ENCODE measurements around the gene SELENOV. TPM values are rescaled to one million over a fixed set of nuclear protein-coding genes. Genes with fewer than 3 reads are reported as not detected.

SELENOV gene, protein sequence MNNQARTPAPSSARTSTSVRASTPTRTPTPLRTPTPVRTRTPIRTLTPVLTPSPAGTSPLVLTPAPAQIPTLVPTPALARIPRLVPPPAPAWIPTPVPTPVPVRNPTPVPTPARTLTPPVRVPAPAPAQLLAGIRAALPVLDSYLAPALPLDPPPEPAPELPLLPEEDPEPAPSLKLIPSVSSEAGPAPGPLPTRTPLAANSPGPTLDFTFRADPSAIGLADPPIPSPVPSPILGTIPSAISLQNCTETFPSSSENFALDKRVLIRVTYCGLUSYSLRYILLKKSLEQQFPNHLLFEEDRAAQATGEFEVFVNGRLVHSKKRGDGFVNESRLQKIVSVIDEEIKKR
- total RNA-seq (2022; extraction: Qiagen RNA extraction) = 0.05 TPM in 1 of 5 replicates, not detected in the others

DNA sequence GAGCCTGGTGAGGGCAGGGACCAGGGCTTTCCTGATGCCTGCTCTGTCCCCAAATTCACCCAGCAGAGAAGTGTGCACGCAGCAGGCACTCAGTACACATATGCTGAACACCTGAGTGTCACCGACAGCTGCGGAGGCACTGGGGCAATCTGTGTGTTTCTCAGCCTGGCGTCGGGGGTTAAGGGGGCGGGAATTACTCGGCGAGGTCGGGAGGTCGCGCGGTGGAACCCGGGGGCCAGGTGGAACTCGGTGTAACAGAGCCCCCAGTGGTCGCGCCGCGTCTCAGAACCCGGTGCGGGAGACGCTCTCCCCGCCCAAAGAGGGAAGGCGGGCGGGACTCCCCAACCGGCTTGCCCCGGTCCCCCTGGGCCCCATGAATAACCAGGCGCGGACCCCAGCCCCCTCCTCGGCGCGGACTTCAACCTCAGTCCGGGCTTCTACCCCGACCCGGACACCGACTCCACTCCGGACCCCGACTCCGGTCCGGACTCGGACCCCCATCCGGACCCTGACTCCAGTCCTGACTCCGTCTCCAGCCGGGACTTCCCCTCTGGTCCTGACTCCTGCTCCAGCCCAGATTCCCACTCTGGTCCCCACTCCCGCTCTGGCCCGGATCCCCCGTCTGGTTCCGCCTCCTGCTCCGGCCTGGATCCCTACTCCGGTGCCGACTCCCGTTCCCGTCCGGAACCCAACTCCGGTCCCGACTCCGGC lies at the start of gene SELENOV:
TSS of gene SELENOV (plus strand) at position 300 of the 711 bp plus-strand sequence. CDS start at position 374, 74 bp downstream.

DNA sequence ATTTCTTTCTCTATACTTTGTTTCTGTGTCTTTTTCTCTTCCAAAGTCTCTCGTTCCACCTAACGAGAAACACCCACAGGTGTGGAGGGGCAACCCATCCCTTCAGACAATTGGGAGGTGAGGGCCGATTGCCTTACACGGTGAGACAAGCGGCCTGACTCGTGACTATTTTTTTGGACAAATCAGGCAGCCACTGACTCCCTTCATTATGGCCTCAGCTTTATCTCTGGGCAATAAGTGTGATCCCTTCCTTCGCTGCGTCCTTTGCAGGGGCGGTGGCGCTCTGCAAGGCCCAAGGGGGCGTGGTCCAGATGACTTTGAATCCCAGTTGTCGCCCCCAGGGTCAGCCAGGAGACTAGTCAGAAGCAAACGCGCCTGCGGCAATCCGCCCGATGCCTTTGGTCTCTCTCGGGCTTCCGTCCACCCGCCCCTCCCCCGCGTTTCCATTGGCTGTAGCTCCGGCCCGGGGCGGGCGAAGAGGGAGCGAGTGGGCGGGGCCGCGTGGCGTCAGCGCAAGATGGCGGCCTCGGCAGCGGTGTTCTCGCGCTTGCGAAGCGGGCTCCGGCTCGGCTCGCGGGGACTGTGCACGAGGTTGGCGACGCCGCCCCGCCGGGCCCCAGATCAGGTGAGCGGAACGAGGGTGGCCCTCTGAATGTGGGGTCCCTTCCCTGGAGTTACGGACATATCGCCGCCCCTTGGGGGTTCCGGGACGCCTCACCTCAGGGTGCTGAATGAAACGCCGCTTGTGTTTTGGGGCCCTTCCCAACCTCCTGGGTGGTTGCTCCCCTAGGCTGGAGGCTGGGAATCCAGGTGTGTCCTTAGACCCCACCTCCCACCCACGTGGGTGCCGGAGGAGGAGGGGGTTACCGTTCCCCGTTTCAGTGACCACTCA lies 34.4 kb upstream of the SELENOV start, which contains the start of gene TIMM50:
TSS of gene TIMM50 (plus strand) at position 502 of the 892 bp plus-strand sequence. CDS start at position 518, 16 bp downstream.

DNA sequence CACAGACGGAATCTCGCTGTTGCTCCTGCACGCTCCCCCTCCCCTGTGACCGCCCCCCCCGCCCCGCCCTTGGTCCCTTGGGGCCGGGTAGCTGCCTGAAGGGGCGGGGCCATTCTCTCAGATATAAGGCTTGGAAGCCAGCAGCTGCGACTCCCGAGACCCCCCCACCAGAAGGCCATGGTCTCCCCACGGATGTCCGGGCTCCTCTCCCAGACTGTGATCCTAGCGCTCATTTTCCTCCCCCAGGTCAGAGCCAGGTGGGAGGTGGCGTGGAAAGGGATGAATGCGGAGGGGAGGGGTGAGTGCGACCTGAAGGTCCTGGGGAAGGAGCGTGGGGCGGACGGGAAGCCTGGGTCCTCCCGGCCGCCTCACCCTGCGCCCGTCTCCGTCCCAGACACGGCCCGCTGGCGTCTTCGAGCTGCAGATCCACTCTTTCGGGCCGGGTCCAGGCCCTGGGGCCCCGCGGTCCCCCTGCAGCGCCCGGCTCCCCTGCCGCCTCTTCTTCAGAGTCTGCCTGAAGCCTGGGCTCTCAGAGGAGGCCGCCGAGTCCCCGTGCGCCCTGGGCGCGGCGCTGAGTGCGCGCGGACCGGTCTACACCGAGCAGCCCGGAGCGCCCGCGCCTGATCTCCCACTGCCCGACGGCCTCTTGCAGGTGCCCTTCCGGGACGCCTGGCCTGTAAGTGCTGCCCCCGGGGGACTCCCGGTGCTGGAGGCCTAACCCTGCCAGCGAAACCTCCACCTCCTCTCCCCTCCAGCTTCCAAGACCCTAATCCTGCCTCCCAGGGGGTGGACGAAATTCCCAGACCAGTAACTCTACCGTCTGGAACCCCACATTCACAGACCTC lies 15.9 kb upstream of the SELENOV start, which contains the start of gene DLL3:
TSS of gene DLL3 (plus strand) at position 150 of the 845 bp plus-strand sequence. CDS start at position 178, 28 bp downstream.

DNA sequence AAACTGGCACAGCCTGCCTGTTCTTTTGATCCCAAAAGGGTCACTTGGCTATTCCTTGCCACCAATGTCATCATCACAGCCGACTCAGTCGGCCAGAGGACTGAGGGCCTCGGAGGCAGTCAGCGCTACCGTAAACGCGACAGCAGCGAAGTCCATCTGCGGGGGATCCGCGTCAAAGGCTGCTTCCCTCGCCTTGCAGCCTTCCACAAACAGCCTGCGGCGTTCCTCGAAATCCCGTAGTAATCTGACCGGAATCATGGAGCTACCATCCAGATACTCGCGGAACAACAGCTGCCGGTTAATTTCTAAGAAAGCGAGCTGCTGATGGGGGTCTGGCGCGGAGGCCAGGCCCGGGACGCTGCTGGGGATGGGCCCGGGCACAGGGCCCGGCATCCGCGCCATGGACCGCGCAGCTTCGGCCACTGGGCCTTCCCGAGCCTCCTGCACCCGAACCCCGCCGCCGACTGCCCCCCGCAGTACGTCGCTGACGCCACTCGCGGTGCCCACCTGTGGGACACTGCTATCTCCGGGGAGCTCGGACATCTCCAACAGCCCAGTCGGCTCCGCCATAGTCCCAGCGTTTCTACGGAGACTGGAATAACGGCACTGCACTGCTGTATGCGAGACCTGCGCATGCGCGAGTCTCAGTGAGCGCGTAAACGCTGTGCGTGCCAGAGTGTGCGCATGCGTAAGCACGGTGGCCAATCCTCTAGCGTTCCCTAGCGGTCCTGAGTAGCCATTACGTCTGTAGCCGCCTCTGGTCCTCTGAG lies 17.5 kb downstream of the SELENOV start, which contains the start of gene EID2B:
TSS of gene EID2B (minus strand) at position 620 of the 770 bp plus-strand sequence. CDS start at position 570, 50 bp downstream.

DNA sequence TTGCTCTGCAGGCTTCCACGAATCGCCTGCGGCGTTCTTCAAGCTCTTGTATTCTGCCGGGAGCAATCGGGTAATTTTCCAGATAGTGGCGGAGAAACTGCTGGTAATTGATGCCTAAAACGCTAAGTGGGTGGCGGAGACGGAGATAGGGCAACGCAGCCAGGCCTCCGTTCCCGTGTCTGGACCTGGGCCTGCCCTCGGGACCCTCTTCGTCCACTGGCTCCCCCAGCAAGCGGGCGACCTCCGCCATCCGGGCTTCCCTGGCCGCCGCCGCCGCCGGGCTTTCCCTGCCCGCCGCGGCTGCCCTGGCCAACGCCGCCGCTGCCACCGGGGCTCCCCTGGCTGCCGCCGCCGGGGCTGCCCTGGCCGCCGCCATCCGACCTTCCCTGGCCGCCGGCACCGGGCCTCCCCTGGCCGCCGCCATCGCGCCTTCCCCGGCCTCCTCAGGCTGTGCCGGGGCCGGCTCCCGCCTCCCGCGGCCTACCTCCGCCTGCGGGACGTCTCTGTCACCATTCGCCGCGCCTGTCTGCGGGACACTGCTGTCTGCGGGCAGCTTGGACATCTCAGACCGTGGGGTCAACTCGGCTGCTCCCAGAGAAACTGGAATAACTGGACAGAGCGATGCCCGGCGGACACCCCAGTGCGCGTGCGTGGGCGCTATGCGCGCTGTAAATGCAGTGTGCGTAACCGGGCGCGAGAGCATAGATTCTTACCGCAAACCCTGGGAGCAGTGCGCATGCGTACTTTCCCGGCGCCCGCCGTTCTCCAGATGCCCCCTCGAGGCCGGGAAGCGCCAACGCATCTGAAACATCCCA lies 24.8 kb downstream of the SELENOV start, which contains the start of gene EID2:
TSS of gene EID2 (minus strand) at position 644 of the 815 bp plus-strand sequence. CDS start at position 562, 82 bp downstream.

Other genes starting within 250 kb of the SELENOV start
- not detected in 5 replicates for gene IFNL2, start 246.7 kb upstream of the SELENOV start, total RNA-seq (2022; extraction: Qiagen RNA extraction)
- gene IFNL1, start 218.7 kb upstream of the SELENOV start, total RNA-seq (2022; extraction: Qiagen RNA extraction) = 0.16 to 0.26 TPM in 2 of 5 replicates, not detected in the others
- gene LRFN1, start 194.3 kb upstream of the SELENOV start, total RNA-seq (2022; extraction: Qiagen RNA extraction) = 6.3 to 10.8 TPM (median 9.6 TPM) in 5 replicates
- 0.31 TPM in 1 of 5 replicates, not detected in the others for gene GMFG, start 179.1 kb upstream of the SELENOV start, total RNA-seq (2022; extraction: Qiagen RNA extraction)
- gene SAMD4B, start 172.7 kb upstream of the SELENOV start, total RNA-seq (2022; extraction: Qiagen RNA extraction) = 101 to 193 TPM (median 189 TPM) in 5 replicates
- gene PAF1, start 124.0 kb upstream of the SELENOV start, total RNA-seq (2022; extraction: Qiagen RNA extraction) = 70.3 to 88.0 TPM (median 86.0 TPM) in 5 replicates
- gene MED29, start 123.8 kb upstream of the SELENOV start, total RNA-seq (2022; extraction: Qiagen RNA extraction) = 66.9 to 81.5 TPM (median 79.2 TPM) in 5 replicates
- 195 to 324 TPM (median 282 TPM) in 5 replicates for gene ZFP36, start 108.3 kb upstream of the SELENOV start, total RNA-seq (2022; extraction: Qiagen RNA extraction)
- gene PLEKHG2, start 102.5 kb upstream of the SELENOV start, total RNA-seq (2022; extraction: Qiagen RNA extraction) = 60.4 to 147 TPM (median 118 TPM) in 5 replicates
- gene RPS16, start 79.2 kb upstream of the SELENOV start, total RNA-seq (2022; extraction: Qiagen RNA extraction) = 6,292 to 6,945 TPM (median 6,439 TPM) in 5 replicates
- 141 to 199 TPM (median 189 TPM) in 5 replicates for gene SUPT5H, start 69.6 kb upstream of the SELENOV start, total RNA-seq (2022; extraction: Qiagen RNA extraction)
- gene TIMM50, start 34.3 kb upstream of the SELENOV start, total RNA-seq (2022; extraction: Qiagen RNA extraction) = 175 to 234 TPM (median 221 TPM) in 5 replicates
- gene DLL3, start 16.2 kb upstream of the SELENOV start, total RNA-seq (2022; extraction: Qiagen RNA extraction) = 7.2 to 9.6 TPM (median 9.0 TPM) in 5 replicates
- gene EID2B, start 17.7 kb downstream of the SELENOV start, total RNA-seq (2022; extraction: Qiagen RNA extraction) = 5.8 to 7.8 TPM (median 7.2 TPM) in 5 replicates
- gene EID2, start 25.0 kb downstream of the SELENOV start, total RNA-seq (2022; extraction: Qiagen RNA extraction) = 35.1 to 39.3 TPM (median 35.6 TPM) in 5 replicates
- gene LGALS13, start 87.4 kb downstream of the SELENOV start, total RNA-seq (2022; extraction: Qiagen RNA extraction) = not detected in 5 replicates
- not detected in 5 replicates for gene LGALS16, start 140.8 kb downstream of the SELENOV start, total RNA-seq (2022; extraction: Qiagen RNA extraction)
- not detected in 5 replicates for gene LGALS14, start 189.3 kb downstream of the SELENOV start, total RNA-seq (2022; extraction: Qiagen RNA extraction)
- not detected in 5 replicates for gene CLC, start 222.9 kb downstream of the SELENOV start, total RNA-seq (2022; extraction: Qiagen RNA extraction)